ENCODE data around the gene PLET1. TPM values are rescaled to one million over a fixed set of nuclear protein-coding genes. Genes with fewer than 3 reads are reported as not detected.

The PLET1 gene
- total RNA-seq, 4 donors from 2014 or later = not detected

DNA sequence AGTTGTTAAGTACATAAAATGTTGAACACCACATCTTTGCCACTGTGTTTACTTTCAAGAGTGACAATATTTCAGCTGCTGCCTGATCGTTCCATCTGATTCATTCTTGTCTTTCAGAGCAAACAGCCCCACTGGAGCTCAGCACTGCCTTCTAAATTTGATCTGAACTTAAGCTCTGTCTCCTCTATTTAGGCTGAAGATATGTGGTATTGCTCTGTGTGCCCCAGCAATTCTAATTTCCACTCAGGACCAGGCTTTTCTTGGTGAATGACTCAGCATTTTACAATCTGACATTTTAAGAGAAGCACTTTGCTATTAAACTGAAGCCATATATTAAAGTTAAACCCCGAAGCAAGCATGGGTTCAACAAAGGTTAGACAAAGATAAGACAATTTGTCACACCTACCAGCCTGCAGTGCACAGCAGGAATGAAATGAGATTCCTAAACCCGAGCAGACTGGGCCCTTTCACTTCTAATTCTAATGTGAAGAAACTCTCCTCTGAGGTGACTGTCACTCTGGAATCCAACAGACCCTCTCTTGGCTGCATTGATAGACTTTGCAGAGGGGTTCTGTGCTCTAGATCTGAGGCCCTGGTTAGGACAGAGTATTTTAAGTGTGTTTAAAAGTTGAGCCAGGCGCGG, 41.7 kb upstream of the PLET1 start:
- TF ChIP-seq, protein P1, sequence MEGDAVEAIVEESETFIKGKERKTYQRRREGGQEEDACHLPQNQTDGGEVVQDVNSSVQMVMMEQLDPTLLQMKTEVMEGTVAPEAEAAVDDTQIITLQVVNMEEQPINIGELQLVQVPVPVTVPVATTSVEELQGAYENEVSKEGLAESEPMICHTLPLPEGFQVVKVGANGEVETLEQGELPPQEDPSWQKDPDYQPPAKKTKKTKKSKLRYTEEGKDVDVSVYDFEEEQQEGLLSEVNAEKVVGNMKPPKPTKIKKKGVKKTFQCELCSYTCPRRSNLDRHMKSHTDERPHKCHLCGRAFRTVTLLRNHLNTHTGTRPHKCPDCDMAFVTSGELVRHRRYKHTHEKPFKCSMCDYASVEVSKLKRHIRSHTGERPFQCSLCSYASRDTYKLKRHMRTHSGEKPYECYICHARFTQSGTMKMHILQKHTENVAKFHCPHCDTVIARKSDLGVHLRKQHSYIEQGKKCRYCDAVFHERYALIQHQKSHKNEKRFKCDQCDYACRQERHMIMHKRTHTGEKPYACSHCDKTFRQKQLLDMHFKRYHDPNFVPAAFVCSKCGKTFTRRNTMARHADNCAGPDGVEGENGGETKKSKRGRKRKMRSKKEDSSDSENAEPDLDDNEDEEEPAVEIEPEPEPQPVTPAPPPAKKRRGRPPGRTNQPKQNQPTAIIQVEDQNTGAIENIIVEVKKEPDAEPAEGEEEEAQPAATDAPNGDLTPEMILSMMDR (IDR thresholded peaks at IDR 0.05; ENCODE audit: low read depth) = no peak

DNA sequence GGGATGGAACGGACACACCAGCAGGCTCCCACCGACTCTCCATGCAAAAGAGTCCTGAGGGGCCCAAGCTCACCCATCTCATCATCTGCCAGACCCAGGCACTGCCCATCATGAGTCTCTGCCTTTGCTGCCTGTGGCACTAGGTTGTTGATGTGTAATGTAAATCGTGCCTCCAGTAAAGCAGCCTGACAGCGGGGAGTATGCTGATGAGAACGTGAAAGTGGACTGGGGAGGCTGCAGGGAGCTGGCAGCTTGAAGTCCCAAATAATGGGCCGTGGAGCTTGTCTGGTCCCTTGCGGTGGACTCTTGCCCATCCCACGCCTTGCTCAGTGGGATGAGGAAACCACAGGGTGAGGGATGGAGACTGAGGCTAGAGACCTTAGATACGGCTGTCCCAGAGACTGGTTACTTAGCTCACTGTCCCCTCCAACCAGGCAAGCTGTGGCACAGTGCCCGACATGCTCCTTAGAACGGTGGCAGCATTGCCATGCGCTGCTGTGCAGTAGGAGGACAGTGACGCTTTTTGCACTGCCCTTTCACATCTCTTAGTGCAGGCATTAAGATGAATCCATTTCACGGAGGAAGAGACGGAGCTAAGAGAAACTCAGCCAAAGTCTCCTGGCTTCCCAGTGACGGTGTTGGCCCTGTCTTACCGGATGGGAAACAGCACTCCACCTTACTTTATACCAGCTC, 39.6 kb upstream of the PLET1 start:
- TF ChIP-seq, protein P1 (IDR thresholded peaks at IDR 0.05; ENCODE audit: low read depth) = no peak

DNA sequence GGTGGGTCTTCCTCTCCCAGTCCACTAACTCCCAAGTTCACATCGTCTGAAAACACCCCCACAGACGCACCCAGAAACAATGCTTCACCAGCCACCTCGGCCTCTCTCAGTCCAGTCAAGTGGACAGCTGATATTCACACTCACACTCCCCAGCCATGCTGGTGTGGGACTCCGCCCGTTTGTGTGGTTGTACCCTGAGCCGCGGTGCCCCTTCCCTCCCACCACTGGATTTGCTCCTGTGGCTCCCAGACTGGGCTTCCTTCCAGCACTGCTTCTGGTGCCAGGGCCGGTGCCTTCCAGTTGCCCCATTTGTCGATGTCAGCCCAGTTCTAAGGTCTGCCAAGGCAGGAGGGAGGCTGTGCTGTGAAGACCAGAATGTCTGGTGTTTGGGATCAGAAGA, 37.9 kb upstream of the PLET1 start:
- TF ChIP-seq, protein P1 (IDR thresholded peaks at IDR 0.05; ENCODE audit: low read depth) = no peak

DNA sequence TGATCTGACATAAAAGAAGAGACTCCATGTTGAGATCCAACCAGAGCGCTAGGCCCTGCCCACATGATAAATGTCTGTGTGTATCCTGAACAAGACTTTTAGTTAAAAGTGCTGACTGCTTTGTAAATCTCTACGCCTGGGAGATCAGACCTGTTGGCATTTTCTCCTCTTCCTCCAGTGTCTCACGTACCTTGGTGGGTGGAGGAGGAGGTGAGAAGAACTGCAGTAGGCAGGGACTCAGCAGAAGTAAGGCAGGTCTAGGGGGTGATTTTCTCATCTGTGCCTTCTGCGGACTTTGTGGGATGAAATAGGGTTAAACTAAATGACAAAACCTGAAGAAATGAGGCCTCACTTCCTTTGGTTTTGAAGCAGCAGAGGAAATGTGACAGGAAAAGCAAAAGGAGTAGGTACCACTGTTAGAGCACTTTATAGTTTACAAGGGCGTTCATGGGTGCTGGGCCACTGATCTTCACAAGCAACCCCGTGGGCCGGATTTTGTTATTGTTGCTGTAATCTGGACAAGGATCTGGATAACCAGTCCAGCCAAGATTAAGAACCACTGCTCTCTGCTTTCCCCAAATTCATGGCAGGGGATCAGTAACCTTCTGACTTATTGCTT, 36.7 kb upstream of the PLET1 start:
- TF ChIP-seq, protein P1 (IDR thresholded peaks at IDR 0.05; ENCODE audit: low read depth) = no peak

DNA sequence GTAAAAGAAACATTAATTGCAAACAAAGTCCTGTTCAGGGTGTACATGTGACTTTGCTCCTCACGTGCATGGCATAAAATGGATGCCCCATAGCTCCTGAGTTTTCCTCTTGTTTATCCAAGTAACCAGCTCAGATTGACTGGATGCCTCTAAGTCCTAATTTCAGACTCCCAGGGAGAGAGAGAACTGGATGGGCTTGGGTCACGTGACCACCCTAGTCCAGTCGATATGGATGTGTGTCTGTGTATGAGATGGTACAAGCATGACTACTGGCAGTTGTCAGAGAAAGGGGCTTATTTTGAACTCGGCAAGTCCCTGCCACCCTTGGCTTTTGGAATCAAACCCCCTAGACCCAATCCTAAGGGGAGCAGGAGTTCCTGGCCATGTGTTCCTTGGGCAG, 35.4 kb upstream of the PLET1 start:
- TF ChIP-seq, protein P1 (IDR thresholded peaks at IDR 0.05; ENCODE audit: low read depth) = no peak

DNA sequence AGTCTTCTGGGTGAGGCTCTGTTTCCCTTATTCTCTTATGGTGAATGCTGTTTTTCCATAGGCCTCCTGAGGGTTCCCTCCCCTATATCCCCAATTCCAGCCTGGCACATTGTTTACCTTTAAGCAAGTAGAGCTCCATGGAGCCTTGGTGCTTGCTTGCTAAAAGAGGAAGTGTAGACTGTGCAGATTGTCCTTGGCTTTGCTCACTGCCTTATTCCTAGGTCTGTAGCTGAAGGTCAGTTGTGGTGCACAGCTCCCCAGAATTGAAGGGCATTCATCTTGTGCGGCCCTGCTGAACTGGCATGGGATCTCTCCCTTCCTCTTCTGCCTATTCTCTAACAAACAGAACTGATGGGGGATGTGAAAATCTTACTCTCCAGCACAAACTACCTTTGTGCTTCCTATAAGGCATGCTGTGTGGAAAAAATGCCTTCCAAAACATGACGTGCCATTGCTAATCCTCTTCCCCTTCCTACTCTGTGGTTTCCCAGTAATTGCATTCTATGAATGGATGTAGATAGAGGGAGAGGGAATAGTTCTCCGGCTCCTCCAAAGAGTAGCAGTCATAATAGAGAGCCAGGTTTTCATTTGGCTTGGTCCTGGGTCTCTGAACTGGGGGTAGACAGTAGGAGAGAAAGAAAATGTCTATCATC, 34.2 kb upstream of the PLET1 start:
- TF ChIP-seq, protein P1 (IDR thresholded peaks at IDR 0.05; ENCODE audit: low read depth) = no peak

DNA sequence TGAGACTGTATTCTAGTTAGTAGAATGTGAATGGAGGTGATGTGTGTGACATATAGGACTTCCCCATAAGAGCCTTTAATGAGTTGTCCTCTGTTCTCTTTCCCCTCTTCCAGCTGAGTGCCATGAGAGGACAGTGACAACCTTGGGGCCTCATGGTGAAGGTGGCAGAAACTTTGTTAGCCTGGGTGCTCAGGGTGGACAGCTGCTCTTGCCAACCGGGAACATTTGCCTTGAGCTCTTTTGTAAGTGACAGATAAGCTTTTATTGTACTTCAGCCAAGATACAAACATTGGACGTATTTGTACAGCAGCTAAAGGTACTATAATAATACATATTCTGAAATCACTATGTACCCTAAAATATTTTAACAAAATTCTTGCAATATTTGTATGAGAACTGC, 33.0 kb upstream of the PLET1 start:
- TF ChIP-seq, protein P1 (IDR thresholded peaks at IDR 0.05; ENCODE audit: low read depth) = no peak

All from subcutaneous adipose tissue (tissue), 4 donors.